ENCODE measurements around the gene PLA2R1.

PLA2R1 gene

DNA sequence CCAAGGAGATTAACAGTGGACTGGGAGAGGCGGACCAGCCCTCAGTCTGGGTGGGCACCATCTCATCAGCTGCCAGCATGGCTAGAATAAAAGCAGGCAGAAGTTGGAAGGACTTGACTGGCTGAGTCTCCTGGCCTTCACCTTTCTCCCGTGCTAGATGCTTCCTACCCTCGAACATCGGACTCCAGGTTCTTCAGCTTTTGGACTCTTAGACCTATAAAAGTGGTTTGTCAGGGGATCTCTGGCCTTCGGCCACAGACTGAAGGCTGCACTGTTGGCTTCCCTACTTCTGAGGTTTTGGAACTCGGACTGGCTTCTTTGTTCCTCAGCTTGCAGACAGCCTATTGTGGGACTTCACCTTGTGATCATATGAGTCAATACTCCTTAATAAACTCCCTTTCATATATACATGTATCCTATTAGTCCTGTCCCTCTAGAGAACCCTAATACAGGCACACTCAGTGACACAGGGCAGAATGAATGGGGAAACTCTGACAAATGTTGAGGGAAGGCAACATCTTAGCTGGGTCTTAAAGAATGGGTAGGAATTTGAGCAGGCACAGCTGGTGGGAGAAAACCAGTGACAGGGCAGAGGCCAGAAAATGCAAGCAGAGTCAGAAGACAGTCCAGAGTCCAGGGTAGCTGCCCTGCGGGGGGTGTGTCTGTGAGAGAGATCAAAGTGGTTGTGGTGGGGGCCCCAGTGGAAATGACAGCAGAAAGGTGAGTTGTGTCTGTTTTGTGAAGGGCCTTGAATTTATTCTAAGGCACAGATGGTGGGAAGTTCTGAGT, 156.3 kb downstream of the PLA2R1 start:
- Mint-ChIP-seq H3K4me3 (no peak overlapping the region), H3K36me3 (ENCODE audit: low read depth) (peaks cover 9% of the 10 kb centered on the region), H3K9me3 (no peaks in the 10 kb centered on the region), H3K4me1 (ENCODE audit: low read depth) (peaks cover 54% of the 10 kb centered on the region), H3K27me3 (no peaks in the 10 kb centered on the region), H3K27ac (no peak overlapping the region)
- intact Hi-C loops (cut with micrococcal nuclease) = no loop called here

DNA sequence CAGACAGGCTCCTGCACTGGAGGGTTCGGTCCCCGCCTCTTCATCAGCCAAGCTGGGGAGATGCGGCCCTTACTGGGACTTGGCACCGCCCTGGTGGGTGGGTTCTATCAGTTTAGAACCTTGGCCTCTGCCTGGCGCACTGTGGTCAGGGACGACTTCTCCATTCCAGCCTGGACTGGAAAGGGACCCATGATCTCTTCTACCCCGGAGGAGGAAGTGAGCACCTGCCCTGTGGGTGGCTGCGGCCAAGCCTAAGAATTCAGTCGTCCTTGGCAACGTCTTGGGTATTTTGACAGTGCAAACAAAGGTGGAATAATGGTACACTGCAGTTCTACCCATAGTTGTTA, 157.5 kb downstream of the PLA2R1 start:
- no peaks in the 10 kb centered on the region for H3K27me3 Mint-ChIP-seq
- intact Hi-C loops (cut with micrococcal nuclease) = no loop called here
- H3K27ac Mint-ChIP-seq = peak overlapping the region; percentile 91
- no peaks in the 10 kb centered on the region for H3K9me3 Mint-ChIP-seq
- peak overlapping the region; percentile 93 for H3K4me3 Mint-ChIP-seq
- H3K4me1 Mint-ChIP-seq (ENCODE audit: low read depth) = peaks cover 57% of the 10 kb centered on the region
- peaks cover 11% of the 10 kb centered on the region for H3K36me3 Mint-ChIP-seq (ENCODE audit: low read depth)

GRCh38 chr2:159904127-159904958, 158.1 kb downstream of the PLA2R1 start, which contains the start of gene LY75:
Gene LY75, minus strand, starts transcription at chr2:159904756.
- intact Hi-C loops (cut with micrococcal nuclease) = no loop called here
- Mint-ChIP-seq H3K36me3 (ENCODE audit: low read depth) (peaks cover 11% of the 10 kb centered on the region), H3K9me3 (no peaks in the 10 kb centered on the region), H3K27ac (peak within 1 kb of the TSS; percentile 91), H3K4me3 (peak within 1 kb of the TSS; percentile 93), H3K4me1 (ENCODE audit: low read depth) (peaks cover 62% of the 10 kb centered on the region), H3K27me3 (no peaks in the 10 kb centered on the region)

- intact Hi-C loops (cut with micrococcal nuclease) = no loop called here
- H3K4me3 Mint-ChIP-seq = peak overlapping the region; percentile 93
- peaks cover 70% of the 10 kb centered on the region for H3K4me1 Mint-ChIP-seq (ENCODE audit: low read depth)
- H3K9me3 Mint-ChIP-seq = no peaks in the 10 kb centered on the region
- H3K36me3 Mint-ChIP-seq (ENCODE audit: low read depth) = peaks cover 15% of the 10 kb centered on the region
- H3K27me3 Mint-ChIP-seq = no peaks in the 10 kb centered on the region
- peak overlapping the region; percentile 91 for H3K27ac Mint-ChIP-seq
Observed at GRCh38 chr2:159903443-159904126, 158.8 kb downstream of the PLA2R1 start.

DNA sequence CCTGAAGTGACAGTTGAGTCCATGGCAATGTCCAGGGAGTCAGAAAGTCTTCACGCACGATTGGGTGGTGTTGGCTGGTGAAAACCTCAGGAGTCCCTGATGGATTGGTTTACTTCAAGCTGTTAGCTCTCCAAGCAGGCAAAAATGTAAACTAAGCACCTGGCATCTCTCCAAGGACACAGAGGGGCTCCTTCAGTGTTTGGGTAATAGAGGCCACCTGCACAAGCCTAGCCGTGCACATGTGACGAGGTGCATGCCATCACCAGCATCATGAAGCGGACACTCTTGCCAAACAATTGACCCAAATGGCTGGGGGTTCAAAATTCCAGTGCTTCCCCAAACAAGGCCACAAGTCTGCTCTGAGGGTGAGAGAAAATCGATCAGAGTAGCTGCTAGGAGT, 159.7 kb downstream of the PLA2R1 start:
- peaks cover 74% of the 10 kb centered on the region for H3K4me1 Mint-ChIP-seq (ENCODE audit: low read depth)
- H3K36me3 Mint-ChIP-seq (ENCODE audit: low read depth) = peaks cover 23% of the 10 kb centered on the region
- peak overlapping the region; percentile 91 for H3K27ac Mint-ChIP-seq
- peak overlapping the region; percentile 93 for H3K4me3 Mint-ChIP-seq
- no peaks in the 10 kb centered on the region for H3K9me3 Mint-ChIP-seq
- intact Hi-C loops (cut with micrococcal nuclease) = no loop called here
- no peaks in the 10 kb centered on the region for H3K27me3 Mint-ChIP-seq

DNA sequence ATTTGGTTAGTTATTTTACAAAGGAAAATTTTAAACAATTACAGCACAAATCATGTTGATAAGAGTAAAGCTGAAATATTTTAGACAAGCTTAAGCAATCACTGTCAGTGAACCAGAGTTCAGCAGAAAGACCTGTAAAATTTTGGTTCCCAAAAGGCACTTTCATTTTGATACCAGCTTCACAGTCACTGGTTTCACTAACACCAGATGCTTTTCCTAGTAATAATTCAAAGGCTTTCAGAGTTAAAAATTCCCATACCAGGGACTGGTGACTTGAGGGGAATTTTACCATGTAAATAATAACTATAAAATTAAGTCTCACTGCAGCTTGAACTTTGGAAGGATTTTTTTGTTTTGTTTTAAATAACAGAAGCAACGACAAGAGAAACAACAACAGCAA, 162.1 kb downstream of the PLA2R1 start:
- no peaks in the 10 kb centered on the region for H3K9me3 Mint-ChIP-seq
- intact Hi-C loops (cut with micrococcal nuclease) = no loop called here
- H3K27me3 Mint-ChIP-seq = no peaks in the 10 kb centered on the region
- no peak overlapping the region for H3K27ac Mint-ChIP-seq
- H3K4me1 Mint-ChIP-seq (ENCODE audit: low read depth) = peaks cover 72% of the 10 kb centered on the region
- no peak overlapping the region for H3K4me3 Mint-ChIP-seq
- peaks cover 40% of the 10 kb centered on the region for H3K36me3 Mint-ChIP-seq (ENCODE audit: low read depth)

GRCh38 chr2:159898441-159898840, 164.0 kb downstream of the PLA2R1 start:
- peaks cover 35% of the 10 kb centered on the region for H3K36me3 Mint-ChIP-seq (ENCODE audit: low read depth)
- no peaks in the 10 kb centered on the region for H3K27me3 Mint-ChIP-seq
- intact Hi-C loops (cut with micrococcal nuclease) = no loop called here
- H3K27ac Mint-ChIP-seq = no peak overlapping the region
- H3K4me1 Mint-ChIP-seq (ENCODE audit: low read depth) = peaks cover 67% of the 10 kb centered on the region
- H3K9me3 Mint-ChIP-seq = no peaks in the 10 kb centered on the region
- H3K4me3 Mint-ChIP-seq = no peak overlapping the region

DNA sequence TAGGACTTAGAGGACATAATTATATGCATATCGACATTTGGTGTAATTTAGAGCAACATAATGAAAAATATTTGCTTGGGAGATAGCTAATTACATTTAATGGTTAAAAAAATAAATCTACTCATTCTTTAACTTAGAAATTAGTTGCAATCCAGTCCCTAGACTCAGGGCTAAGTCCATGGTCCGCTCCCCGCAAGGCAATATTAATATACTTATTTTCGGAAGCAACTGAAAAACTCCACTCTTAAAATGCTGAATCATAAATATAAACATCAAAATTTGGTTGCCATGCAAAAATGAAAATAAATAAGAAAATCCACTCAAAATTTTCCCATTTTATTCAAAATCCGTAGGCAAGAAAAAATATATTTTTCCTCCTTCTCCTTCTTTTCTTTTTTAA, 164.7 kb downstream of the PLA2R1 start:
- H3K36me3 Mint-ChIP-seq (ENCODE audit: low read depth) = peaks cover 35% of the 10 kb centered on the region
- no peak overlapping the region for H3K27ac Mint-ChIP-seq
- H3K4me1 Mint-ChIP-seq (ENCODE audit: low read depth) = peaks cover 67% of the 10 kb centered on the region
- no peaks in the 10 kb centered on the region for H3K9me3 Mint-ChIP-seq
- H3K27me3 Mint-ChIP-seq = no peaks in the 10 kb centered on the region
- intact Hi-C loops (cut with micrococcal nuclease) = no loop called here
- no peak overlapping the region for H3K4me3 Mint-ChIP-seq

- intact Hi-C loops (cut with micrococcal nuclease) = no loop called here
- Mint-ChIP-seq H3K4me3 (no peak overlapping the region), H3K36me3 (ENCODE audit: low read depth) (peaks cover 39% of the 10 kb centered on the region), H3K4me1 (ENCODE audit: low read depth) (peaks cover 68% of the 10 kb centered on the region), H3K27me3 (no peaks in the 10 kb centered on the region), H3K27ac (no peak overlapping the region), H3K9me3 (no peaks in the 10 kb centered on the region)
Observed at GRCh38 chr2:159897081-159897480, 165.3 kb downstream of the PLA2R1 start.

DNA sequence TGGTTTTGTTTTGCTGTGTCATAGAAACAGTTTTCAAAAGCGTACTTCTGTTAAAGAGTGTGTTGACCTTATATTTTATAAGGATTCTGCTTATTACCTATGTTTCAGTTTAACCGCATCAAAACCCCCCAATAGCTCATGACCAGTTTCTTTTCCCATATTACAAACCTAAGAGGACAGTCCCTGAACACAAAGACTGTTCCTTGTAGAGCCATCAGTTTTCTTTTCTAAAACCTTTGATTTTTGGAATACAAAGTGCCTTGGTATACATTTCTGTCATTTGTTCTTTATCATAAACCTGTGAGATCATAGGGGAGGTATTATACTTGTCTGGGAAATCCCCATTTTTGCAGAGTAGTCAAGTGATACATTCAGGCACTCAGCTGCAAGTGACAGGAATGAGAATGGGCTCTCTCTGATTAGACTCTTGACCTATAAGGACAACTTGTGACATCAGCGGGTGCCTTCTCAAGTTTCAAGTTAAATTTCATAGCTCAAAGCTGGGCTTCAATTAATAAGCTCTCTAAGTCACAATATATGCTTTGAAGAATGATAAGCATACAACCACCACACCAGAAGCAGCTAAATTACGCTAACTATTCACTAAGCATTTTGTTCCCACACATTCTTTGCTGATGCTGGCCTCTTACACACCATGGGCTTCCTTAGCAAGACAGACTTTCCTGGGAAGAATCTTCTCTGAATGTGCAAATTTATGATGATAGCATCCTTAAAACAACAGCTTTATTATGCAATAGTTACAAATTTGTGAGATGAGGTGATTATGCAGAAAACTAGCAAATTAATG, 167.0 kb downstream of the PLA2R1 start:
- no peaks in the 10 kb centered on the region for H3K27me3 Mint-ChIP-seq
- intact Hi-C loops (cut with micrococcal nuclease) = no loop called here

DNA sequence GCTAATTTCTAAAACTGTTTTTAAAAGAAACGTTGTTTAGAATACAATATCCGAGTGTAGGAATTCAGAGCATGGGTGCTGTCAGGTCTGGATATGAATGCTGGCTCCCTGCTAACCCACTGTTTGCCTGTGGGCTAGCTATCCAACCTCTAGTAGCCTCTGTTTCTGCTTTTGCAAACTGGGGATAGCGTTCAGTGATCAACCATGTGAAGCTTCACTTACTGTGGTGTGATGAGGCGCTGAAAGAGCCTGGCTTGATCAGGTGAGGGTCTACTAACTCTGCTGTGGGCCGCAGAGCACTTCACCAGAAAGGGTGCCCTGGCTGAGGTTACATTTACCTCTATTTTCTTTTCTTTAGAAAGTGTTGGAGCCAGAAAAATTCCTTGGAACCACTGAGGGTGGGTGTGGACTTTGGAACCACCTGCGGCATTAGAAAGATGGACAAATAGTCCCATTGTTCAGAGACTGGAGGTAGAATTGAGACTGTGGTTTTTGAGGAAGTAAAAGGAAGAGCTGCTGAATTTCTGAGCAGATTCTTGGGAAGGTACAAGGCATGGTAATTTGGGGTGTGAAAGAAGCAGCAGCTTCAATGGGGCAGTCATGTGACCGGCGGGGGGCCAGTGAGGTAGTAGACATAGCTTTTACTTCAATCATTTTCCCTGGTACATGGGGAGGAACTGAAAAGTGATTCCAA, 168.1 kb downstream of the PLA2R1 start:
- peaks cover 67% of the 10 kb centered on the region for H3K4me1 Mint-ChIP-seq (ENCODE audit: low read depth)
- H3K27me3 Mint-ChIP-seq = no peaks in the 10 kb centered on the region
- H3K9me3 Mint-ChIP-seq = no peaks in the 10 kb centered on the region
- H3K36me3 Mint-ChIP-seq (ENCODE audit: low read depth) = peaks cover 40% of the 10 kb centered on the region
- H3K27ac Mint-ChIP-seq = peak overlapping the region; percentile 69
- no peak overlapping the region for H3K4me3 Mint-ChIP-seq
- intact Hi-C loops (cut with micrococcal nuclease) = no loop called here

More for the DNA sequence above, 167.0 kb downstream of the PLA2R1 start:
- Mint-ChIP-seq H3K4me1 (ENCODE audit: low read depth) (peaks cover 71% of the 10 kb centered on the region), H3K27ac (no peak overlapping the region), H3K9me3 (no peaks in the 10 kb centered on the region), H3K36me3 (ENCODE audit: low read depth) (peaks cover 33% of the 10 kb centered on the region), H3K4me3 (no peak overlapping the region)

GRCh38 chr2:159892990-159893810, 169.2 kb downstream of the PLA2R1 start:
- intact Hi-C loops (cut with micrococcal nuclease) = no loop called here
- Mint-ChIP-seq H3K27me3 (no peaks in the 10 kb centered on the region), H3K4me1 (ENCODE audit: low read depth) (peaks cover 60% of the 10 kb centered on the region), H3K4me3 (peak overlapping the region; percentile 11), H3K36me3 (ENCODE audit: low read depth) (peaks cover 34% of the 10 kb centered on the region), H3K27ac (peak overlapping the region; percentile 69), H3K9me3 (no peaks in the 10 kb centered on the region)
